ENCODE data around the gene PTPN6.

GRCh38 chr12:6936636-6937480 is 14.3 kb upstream of the PTPN6 start:
- TF ChIP-seq POLR2AphosphoS5 (IDR thresholded peaks at IDR 0.05) (no peak), CTCF (IDR thresholded peaks at IDR 0.05) (no peak), POLR2A (IDR thresholded peaks at IDR 0.05) (no peak), EP300 (IDR thresholded peaks at IDR 0.05) (no peak)
